ENCODE measurements around the gene RBM34. TPM values are rescaled to one million over a fixed set of nuclear protein-coding genes. Genes with fewer than 3 reads are reported as not detected.
"Not testable (repeated sequence)": the region's sequence is repeated elsewhere in the genome, so short reads cannot be mapped to it uniquely, and the experiment has no call there.

Gene RBM34
- total RNA-seq: 51.0 TPM

GRCh38 chr1:235160957-235161684 lies at the start of gene RBM34:
TSS of gene RBM34 (minus strand) at chr1:235161250. CDS start at chr1:235161226, 24 bp downstream.
- DNase-seq (ENCODE audit: low spot score): peak; percentile 93

GRCh38 chr1:235207209-235207565 lies 46.1 kb upstream of the RBM34 start:
- no peak for DNase-seq (ENCODE audit: low spot score)

GRCh38 chr1:235206533-235207208 lies 45.6 kb upstream of the RBM34 start:
- DNase-seq (ENCODE audit: low spot score): no peak

GRCh38 chr1:235205687-235206086 lies 44.6 kb upstream of the RBM34 start:
- no peak for DNase-seq (ENCODE audit: low spot score)

- no peak for DNase-seq (ENCODE audit: low spot score)
Measured at GRCh38 chr1:235203428-235203827, 42.4 kb upstream of the RBM34 start.

GRCh38 chr1:235202447-235202846 lies 41.4 kb upstream of the RBM34 start:
- DNase-seq (ENCODE audit: low spot score): not testable (repeated sequence)

GRCh38 chr1:235199441-235199840 lies 38.4 kb upstream of the RBM34 start:
- DNase-seq (ENCODE audit: low spot score): no peak

- DNase-seq (ENCODE audit: low spot score): no peak
Measured at GRCh38 chr1:235190431-235190830, 29.4 kb upstream of the RBM34 start.

GRCh38 chr1:235187316-235187715 lies 26.3 kb upstream of the RBM34 start:
- DNase-seq (ENCODE audit: low spot score): no peak

GRCh38 chr1:235181561-235182245 lies 20.7 kb upstream of the RBM34 start:
- no peak for DNase-seq (ENCODE audit: low spot score)

- DNase-seq (ENCODE audit: low spot score): no peak
Measured at GRCh38 chr1:235180916-235181460, 19.9 kb upstream of the RBM34 start.

GRCh38 chr1:235176486-235176885 lies 15.4 kb upstream of the RBM34 start:
- no peak for DNase-seq (ENCODE audit: low spot score)

GRCh38 chr1:235169986-235170385 lies 8.9 kb upstream of the RBM34 start:
- no peak for DNase-seq (ENCODE audit: low spot score)

- DNase-seq (ENCODE audit: low spot score): no peak
Measured at GRCh38 chr1:235168375-235168774, 7.3 kb upstream of the RBM34 start.

- no peak for DNase-seq (ENCODE audit: low spot score)
Measured at GRCh38 chr1:235161685-235162327, 756 bp upstream of the RBM34 start.

- no peak for DNase-seq (ENCODE audit: low spot score)
Measured at GRCh38 chr1:235160383-235160956, 580 bp downstream of the RBM34 start.

- not testable (repeated sequence) for DNase-seq (ENCODE audit: low spot score)
Measured at GRCh38 chr1:235159930-235160329, 1.1 kb downstream of the RBM34 start.

- not testable (repeated sequence) for DNase-seq (ENCODE audit: low spot score)
Measured at GRCh38 chr1:235159284-235159683, 1.8 kb downstream of the RBM34 start.

- DNase-seq (ENCODE audit: low spot score): no peak
Measured at GRCh38 chr1:235158680-235159079, 2.4 kb downstream of the RBM34 start.

GRCh38 chr1:235157150-235157549 lies 3.9 kb downstream of the RBM34 start:
- no peak for DNase-seq (ENCODE audit: low spot score)

GRCh38 chr1:235156740-235157139 lies 4.3 kb downstream of the RBM34 start:
- DNase-seq (ENCODE audit: low spot score): no peak

- DNase-seq (ENCODE audit: low spot score): no peak
Measured at GRCh38 chr1:235156265-235156664, 4.8 kb downstream of the RBM34 start.
